Measurements from ENCODE around the gene RCAN1.

DNA sequence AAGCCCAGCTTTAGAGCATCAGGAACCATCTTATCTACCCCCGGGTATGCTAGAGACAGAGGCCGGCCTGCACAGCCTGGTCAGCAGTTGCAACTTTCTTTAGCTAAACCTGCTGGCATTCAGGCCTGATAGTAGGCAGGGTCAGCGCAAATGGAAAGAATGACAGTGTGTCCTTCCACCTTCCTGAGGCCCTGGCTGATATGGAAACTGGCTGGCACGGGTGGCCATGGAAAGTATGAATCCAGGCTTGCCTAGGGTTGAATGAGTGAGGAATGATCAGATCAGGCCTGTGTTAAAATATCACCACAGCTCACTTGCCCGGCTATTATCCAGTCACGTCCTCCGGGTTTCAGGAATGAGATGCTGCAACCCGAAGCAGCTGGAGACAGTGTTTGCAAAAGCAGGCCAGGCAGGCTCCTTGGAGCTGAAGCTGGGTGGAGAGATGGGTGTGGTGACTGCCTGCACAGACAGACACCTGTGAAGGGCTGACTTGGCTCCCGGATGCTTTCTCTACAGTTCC lies 34.7 kb downstream of the RCAN1 start:
- no peak for TF ChIP-seq POLR2A (IDR thresholded peaks at IDR 0.05)
- TF ChIP-seq, protein P1, sequence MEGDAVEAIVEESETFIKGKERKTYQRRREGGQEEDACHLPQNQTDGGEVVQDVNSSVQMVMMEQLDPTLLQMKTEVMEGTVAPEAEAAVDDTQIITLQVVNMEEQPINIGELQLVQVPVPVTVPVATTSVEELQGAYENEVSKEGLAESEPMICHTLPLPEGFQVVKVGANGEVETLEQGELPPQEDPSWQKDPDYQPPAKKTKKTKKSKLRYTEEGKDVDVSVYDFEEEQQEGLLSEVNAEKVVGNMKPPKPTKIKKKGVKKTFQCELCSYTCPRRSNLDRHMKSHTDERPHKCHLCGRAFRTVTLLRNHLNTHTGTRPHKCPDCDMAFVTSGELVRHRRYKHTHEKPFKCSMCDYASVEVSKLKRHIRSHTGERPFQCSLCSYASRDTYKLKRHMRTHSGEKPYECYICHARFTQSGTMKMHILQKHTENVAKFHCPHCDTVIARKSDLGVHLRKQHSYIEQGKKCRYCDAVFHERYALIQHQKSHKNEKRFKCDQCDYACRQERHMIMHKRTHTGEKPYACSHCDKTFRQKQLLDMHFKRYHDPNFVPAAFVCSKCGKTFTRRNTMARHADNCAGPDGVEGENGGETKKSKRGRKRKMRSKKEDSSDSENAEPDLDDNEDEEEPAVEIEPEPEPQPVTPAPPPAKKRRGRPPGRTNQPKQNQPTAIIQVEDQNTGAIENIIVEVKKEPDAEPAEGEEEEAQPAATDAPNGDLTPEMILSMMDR (IDR thresholded peaks at IDR 0.05): no peak

Data from testis (tissue), 2 donors.